NT2/D1 (cell line): Measurements from ENCODE around the gene RIOK3.
"Not testable (repeated sequence)": the region's sequence is repeated elsewhere in the genome, so short reads cannot be mapped to it uniquely, and the experiment has no call there.

ENCODE experiments used
- DNase-seq: peaks from one replicate; pipeline ENCODE4 v3.0.0-alpha.2; 2011; ENCODE audit warnings: low read depth, low spot score
- H3K27me3 ChIP-seq: 2 replicates; pipeline ENCODE4 v1.6.0; 2011; ENCODE audit warnings: mild to moderate bottlenecking; ENCODE audit not compliant: insufficient read length, insufficient read depth
- H3K36me3 ChIP-seq: 2 replicates; pipeline ENCODE4 v1.6.1; 2011; ENCODE audit warnings: mild to moderate bottlenecking, low read length, mixed read lengths; ENCODE audit not compliant: insufficient read depth, insufficient read length
- H3K4me1 ChIP-seq: 2 replicates; pipeline ENCODE4 v1.5.1; 2011; ENCODE audit not compliant: insufficient read depth, insufficient read length
- H3K4me3 ChIP-seq: 2 replicates; pipeline ENCODE4 v1.5.1; 2011; ENCODE audit warnings: low read depth; ENCODE audit not compliant: insufficient read length
- H3K9ac ChIP-seq: 2 replicates; pipeline ENCODE4 v1.6.0; 2011; ENCODE audit warnings: low read depth; ENCODE audit not compliant: insufficient read length
- H3K9me3 ChIP-seq: 2 replicates; pipeline ENCODE4 v1.5.1; 2011; ENCODE audit warnings: mild to moderate bottlenecking, low read length; ENCODE audit not compliant: insufficient read depth
- SUZ12 ChIP-seq: IDR thresholded peaks from 2 replicates; pipeline ENCODE4 v1.6.1; 2011; ENCODE audit not compliant: insufficient read length, insufficient read depth; ENCODE audit errors: extremely low read depth
- YY1 ChIP-seq: IDR thresholded peaks from 2 replicates; pipeline ENCODE4 v1.6.1; 2011; ENCODE audit not compliant: insufficient read length, insufficient read depth
- ZNF274 ChIP-seq: IDR thresholded peaks from 2 replicates; pipeline ENCODE4 v1.6.1; 2011; ENCODE audit warnings: mild to moderate bottlenecking, low read depth, low read length

The RIOK3 gene

DNA sequence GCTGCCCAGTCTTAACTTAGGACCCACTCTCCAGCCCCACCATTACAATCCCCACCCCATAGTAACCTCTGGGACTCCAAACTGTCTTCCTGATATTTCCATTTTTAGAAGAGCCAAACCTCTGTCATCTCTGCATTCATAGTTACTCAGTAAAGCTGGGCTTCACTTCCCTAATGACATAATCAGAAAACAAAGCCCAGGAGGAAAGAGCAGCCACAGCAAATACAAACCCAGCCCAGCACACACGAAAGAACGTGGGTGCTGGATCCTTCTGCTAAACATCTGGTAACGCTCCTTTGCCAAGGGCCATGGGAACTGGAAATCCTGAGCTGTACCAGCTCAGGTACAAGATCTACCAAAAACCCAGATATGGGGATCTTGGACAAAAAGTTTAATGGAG is 36.8 kb upstream of the RIOK3 start:
- Histone ChIP-seq H3K9me3 (no peaks in the 10 kb centered on the region), H3K4me3 (no peak overlapping the region), H3K9ac (no peak overlapping the region), H3K4me1 (no peaks in the 10 kb centered on the region), H3K36me3 (peaks cover 2% of the 10 kb centered on the region), H3K27me3 (no peaks in the 10 kb centered on the region)
- no peak for DNase-seq
- TF ChIP-seq SUZ12 (no peak), YY1 (no peak), ZNF274 (no peak)

DNA sequence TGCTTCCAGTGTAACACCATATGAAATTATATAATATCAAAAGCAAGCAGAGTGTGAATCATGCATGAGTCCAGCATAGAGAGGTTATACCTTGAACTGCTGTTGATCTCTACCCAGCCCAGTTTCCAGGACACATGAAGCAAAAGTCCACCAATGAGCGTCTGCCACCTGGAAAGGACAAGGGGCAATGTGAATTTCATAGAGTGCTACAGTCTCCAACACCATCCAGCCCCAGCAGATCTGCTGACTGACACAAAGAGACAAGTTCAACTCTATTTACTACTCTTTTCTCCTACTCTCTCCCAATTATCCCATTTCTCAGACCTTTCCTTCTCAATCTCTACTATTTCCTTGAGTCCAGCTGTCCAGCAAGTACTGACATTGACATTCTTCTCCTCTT is 31.8 kb upstream of the RIOK3 start:
- peaks cover 4% of the 10 kb centered on the region; the same call in 1 of the 2 replicates for H3K9me3 ChIP-seq
- peaks cover 5% of the 10 kb centered on the region for H3K4me1 ChIP-seq
- H3K9ac ChIP-seq, result no peak overlapping the region
- H3K36me3 ChIP-seq, result no peaks in the 10 kb centered on the region
- no peak for DNase-seq
- no peaks in the 10 kb centered on the region for H3K27me3 ChIP-seq
- H3K4me3 ChIP-seq, result no peak overlapping the region
- TF ChIP-seq SUZ12, result no peak
- TF ChIP-seq ZNF274, result no peak
- TF ChIP-seq YY1, result no peak

DNA sequence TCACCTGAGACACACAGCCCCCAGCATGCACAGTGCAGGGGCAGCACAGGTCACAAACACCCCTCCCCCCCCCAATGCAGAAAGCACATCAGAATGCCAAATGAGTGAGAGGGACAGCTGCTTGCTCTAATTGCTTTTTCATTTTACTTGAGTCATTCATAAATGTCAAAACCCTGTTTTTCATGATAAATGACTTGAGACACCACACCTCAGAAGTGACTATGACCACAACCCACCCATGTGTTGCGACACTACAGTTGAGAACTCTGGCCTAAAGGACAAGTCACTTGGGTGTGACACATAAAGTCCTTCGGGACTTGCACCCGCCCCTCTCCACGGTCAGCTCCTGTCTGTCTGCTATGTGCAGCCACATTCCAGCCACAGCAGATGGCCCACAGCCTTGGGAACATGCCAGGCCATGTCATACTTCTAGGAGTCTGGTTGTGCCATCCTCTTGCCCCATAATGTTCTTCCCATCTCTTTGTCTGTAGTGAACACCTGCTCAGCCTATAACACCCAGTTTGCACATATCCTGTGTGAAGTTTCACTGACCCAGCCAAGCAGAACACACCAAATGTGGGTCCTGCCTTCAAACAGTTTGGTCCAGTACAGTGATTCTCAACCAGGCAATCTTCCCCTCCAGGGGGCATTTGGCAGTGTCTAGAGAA is 30.2 kb upstream of the RIOK3 start:
- TF ChIP-seq ZNF274 (no peak), YY1 (no peak), SUZ12 (no peak)
- Histone ChIP-seq H3K4me3 (no peak overlapping the region), H3K4me1 (peaks cover 5% of the 10 kb centered on the region), H3K9ac (no peak overlapping the region), H3K36me3 (no peaks in the 10 kb centered on the region), H3K27me3 (no peaks in the 10 kb centered on the region), H3K9me3 (peaks cover 4% of the 10 kb centered on the region; the same call in 1 of the 2 replicates)
- DNase-seq, result no peak

DNA sequence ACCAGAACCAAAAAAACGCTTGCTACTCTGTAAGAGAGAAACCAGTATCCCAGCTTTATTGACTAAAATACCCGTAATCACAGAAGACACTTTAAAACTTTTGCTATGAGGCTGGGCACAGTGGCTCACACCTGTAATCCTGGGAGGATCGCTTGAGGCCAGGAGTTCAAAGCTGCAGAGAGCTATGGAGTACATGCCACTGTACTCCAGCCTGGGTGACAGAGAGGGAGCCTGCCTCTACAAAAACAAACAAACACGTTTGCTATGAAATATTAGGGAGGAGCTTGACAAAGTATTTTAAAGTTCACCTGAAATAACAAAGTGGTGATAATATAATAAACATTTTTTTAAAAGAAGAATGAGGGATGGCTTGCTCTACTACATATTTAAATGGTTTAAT is 28.5 kb upstream of the RIOK3 start:
- Histone ChIP-seq H3K4me1 (peaks cover 5% of the 10 kb centered on the region), H3K9ac (no peak overlapping the region), H3K4me3 (no peak overlapping the region), H3K27me3 (no peaks in the 10 kb centered on the region), H3K36me3 (no peaks in the 10 kb centered on the region), H3K9me3 (peaks cover 4% of the 10 kb centered on the region; the same call in 1 of the 2 replicates)
- DNase-seq, result no peak
- no peak for TF ChIP-seq SUZ12
- no peak for TF ChIP-seq ZNF274
- no peak for TF ChIP-seq YY1

- H3K27me3 ChIP-seq, result no peaks in the 10 kb centered on the region
- TF ChIP-seq YY1, result no peak
- TF ChIP-seq SUZ12, result no peak
- TF ChIP-seq ZNF274, result no peak
- no peak overlapping the region for H3K4me3 ChIP-seq
- no peaks in the 10 kb centered on the region for H3K4me1 ChIP-seq
- no peaks in the 10 kb centered on the region for H3K36me3 ChIP-seq
- no peak overlapping the region for H3K9ac ChIP-seq
- DNase-seq, result no peak
- H3K9me3 ChIP-seq, result peaks cover 4% of the 10 kb centered on the region; the same call in 1 of the 2 replicates
Observed at GRCh38 chr18:23428821-23429220, 24.3 kb upstream of the RIOK3 start.

GRCh38 chr18:23429538-23429937 is 23.5 kb upstream of the RIOK3 start:
- not testable (repeated sequence) for H3K36me3 ChIP-seq, H3K9me3 ChIP-seq, H3K9ac ChIP-seq, DNase-seq, H3K4me3 ChIP-seq, H3K27me3 ChIP-seq, H3K4me1 ChIP-seq

DNA sequence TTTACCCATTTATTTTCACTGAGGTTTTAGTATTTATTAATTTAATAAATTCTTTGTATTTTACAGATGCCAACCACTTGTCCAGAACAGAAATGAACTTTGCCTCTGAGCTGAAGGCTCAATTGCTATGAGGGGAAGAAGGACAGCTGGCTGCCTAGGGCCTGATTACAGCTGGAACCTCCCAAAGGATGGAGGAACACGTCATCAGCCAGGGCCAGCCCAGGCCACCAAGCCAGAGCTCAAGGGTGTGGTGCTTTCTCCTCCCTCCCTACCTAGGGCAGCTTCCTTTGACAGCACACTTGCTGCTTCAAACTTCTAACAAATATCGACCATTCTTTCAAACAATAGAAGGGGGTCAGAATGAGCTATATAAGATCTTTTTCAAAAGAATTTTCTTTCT is 19.7 kb upstream of the RIOK3 start:
- TF ChIP-seq ZNF274, result no peak
- Histone ChIP-seq H3K4me1 (peaks cover 2% of the 10 kb centered on the region), H3K4me3 (no peak overlapping the region), H3K9me3 (no peaks in the 10 kb centered on the region), H3K9ac (no peak overlapping the region), H3K36me3 (no peaks in the 10 kb centered on the region), H3K27me3 (no peaks in the 10 kb centered on the region)
- DNase-seq, result no peak

GRCh38 chr18:23437357-23438045 is 15.6 kb upstream of the RIOK3 start:
- no peak for TF ChIP-seq YY1
- TF ChIP-seq SUZ12, result no peak
- H3K4me1 ChIP-seq, result peaks cover 2% of the 10 kb centered on the region
- no peaks in the 10 kb centered on the region for H3K9me3 ChIP-seq
- H3K27me3 ChIP-seq, result no peaks in the 10 kb centered on the region
- peak; percentile 52 for DNase-seq
- peak overlapping the region; percentile 82 for H3K9ac ChIP-seq
- no peaks in the 10 kb centered on the region for H3K36me3 ChIP-seq
- peak overlapping the region; percentile 67 for H3K4me3 ChIP-seq
